Neural crest cell (in vitro differentiated cells): ENCODE data around the gene ABCB1. TPM values are rescaled to one million over a fixed set of nuclear protein-coding genes. Genes with fewer than 3 reads are reported as not detected.

ENCODE experiments used
- DNase-seq: peaks from one replicate; pipeline ENCODE4 v3.0.0; 2021; ENCODE audit warnings: low read depth, mixed read lengths, low spot score
- H3K27ac Mint-ChIP-seq: one replicate; pipeline ENCODE4 v1.8.0; 2021; ENCODE audit warnings: mild to moderate bottlenecking, mixed read lengths; ENCODE audit not compliant: unreplicated experiment
- H3K27me3 Mint-ChIP-seq: 2 replicates; pipeline ENCODE4 v1.8.0; 2021; ENCODE audit warnings: low read depth, mild to moderate bottlenecking, mixed read lengths
- H3K36me3 Mint-ChIP-seq: 2 replicates; pipeline ENCODE4 v1.8.0; 2021; ENCODE audit warnings: low read depth, mild to moderate bottlenecking, mixed read lengths
- H3K4me1 Mint-ChIP-seq: 2 replicates; pipeline ENCODE4 v1.8.0; 2021; ENCODE audit warnings: mixed read lengths
- H3K4me3 Mint-ChIP-seq: one replicate; pipeline ENCODE4 v1.8.0; 2021; ENCODE audit warnings: mild to moderate bottlenecking, mixed read lengths
- H3K9me3 Mint-ChIP-seq: 2 replicates; pipeline ENCODE4 v1.8.0; 2021; ENCODE audit warnings: mixed read lengths
- total RNA-seq: library from RNA; stranded (reverse); gene quantifications from 2 replicates; pipeline ENCODE4 v1.2.1, GENCODE V29; 2021
- TF ChIP-seq, protein P1 (sequence below): fragments of 200-600 bp; sonication (generic); conservative IDR thresholded peaks from 2 replicates; pipeline ENCODE4 v1.5.0; 2021; ENCODE audit warnings: antibody characterized with exemption, mild to moderate bottlenecking

ABCB1 gene
- total RNA-seq, 1 donor from 2014 or later = 5.6 TPM

DNA sequence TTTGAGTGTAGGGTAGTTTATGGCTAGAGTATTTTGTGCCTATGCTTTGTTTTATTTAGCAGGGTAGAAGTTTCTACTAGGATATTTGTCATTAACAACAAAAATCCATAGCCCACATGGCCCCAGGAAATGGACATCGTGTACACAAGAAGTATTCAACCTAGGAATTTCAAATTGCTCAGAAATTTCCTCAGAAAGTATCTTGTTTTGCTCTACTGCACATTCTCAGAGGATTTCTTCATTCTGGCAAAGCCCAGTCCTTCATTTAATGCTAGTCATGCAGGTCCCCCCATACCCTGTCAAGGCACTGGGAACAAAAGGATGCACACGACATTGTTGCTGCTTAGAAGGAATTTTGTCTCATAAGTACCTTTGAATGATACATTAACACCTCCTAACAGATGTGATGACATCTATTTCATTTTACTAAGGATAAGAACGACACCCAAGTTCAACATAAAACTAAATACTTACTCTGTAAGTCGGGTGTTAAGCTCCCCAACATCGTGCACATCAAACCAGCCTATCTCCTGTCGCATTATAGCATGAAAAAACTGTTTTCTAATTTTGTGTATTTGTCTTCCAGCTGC, 34.3 kb downstream of the ABCB1 start:
- no peak for DNase-seq
- no peaks in the 10 kb centered on the region for H3K36me3 Mint-ChIP-seq
- H3K9me3 Mint-ChIP-seq = no peaks in the 10 kb centered on the region
- no peak overlapping the region for H3K27ac Mint-ChIP-seq
- H3K27me3 Mint-ChIP-seq = no peaks in the 10 kb centered on the region
- no peaks in the 10 kb centered on the region for H3K4me1 Mint-ChIP-seq
- no peak overlapping the region for H3K4me3 Mint-ChIP-seq
- TF ChIP-seq, protein P1, sequence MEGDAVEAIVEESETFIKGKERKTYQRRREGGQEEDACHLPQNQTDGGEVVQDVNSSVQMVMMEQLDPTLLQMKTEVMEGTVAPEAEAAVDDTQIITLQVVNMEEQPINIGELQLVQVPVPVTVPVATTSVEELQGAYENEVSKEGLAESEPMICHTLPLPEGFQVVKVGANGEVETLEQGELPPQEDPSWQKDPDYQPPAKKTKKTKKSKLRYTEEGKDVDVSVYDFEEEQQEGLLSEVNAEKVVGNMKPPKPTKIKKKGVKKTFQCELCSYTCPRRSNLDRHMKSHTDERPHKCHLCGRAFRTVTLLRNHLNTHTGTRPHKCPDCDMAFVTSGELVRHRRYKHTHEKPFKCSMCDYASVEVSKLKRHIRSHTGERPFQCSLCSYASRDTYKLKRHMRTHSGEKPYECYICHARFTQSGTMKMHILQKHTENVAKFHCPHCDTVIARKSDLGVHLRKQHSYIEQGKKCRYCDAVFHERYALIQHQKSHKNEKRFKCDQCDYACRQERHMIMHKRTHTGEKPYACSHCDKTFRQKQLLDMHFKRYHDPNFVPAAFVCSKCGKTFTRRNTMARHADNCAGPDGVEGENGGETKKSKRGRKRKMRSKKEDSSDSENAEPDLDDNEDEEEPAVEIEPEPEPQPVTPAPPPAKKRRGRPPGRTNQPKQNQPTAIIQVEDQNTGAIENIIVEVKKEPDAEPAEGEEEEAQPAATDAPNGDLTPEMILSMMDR = no peak

DNA sequence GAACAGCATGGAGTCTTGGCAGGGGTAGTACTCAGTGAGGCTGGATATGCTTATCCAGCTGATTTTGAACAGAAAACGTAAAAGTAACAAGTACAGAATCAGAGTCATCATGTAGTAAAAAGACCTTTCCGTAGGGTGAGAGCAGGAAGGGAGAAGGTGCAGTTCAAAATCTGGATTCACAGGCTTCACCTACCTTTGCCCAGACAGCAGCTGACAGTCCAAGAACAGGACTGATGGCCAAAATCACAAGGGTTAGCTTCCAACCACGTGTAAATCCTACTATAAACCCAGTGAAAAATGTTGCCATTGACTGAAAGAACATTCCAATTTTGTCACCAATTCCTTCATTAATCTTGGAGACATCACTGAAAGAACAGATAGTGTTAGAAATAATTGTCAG, 34.8 kb downstream of the ABCB1 start:
- TF ChIP-seq, protein P1 = no peak
- DNase-seq = no peak
- no peak overlapping the region for H3K27ac Mint-ChIP-seq
- H3K4me3 Mint-ChIP-seq = no peak overlapping the region
- no peaks in the 10 kb centered on the region for H3K36me3 Mint-ChIP-seq
- no peaks in the 10 kb centered on the region for H3K9me3 Mint-ChIP-seq
- no peaks in the 10 kb centered on the region for H3K4me1 Mint-ChIP-seq
- no peaks in the 10 kb centered on the region for H3K27me3 Mint-ChIP-seq

DNA sequence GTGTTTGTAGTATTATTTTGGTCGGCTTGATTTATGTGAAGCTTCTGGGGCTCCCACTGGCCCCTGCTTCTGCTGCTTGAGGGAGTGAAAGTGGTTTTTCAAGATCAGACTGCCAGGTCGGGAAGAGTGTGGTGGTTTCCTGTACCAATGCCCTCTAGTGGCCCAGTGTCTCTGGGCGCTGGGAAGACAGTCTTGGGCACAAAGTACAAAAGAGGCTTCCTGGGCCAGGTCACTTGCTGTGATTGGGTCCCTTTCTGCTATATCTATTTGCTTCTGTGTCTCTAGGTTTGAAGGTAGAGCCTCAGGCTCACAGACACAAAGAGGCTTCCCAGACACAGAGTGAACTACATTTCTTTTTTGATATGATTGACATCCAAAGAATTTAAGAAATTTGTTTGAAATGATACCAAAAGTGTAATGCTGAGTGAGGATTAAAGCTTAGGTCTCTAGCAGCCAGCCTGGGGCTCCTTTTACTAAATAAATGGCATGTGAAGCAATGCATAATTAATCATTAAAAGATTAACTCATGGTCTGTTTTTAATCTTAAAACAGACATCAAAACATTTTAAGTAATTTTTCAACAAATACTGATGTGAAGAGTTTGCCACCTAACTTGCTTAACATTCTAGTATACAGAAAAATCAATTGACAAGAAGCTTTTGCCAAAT, 36.3 kb downstream of the ABCB1 start:
- Mint-ChIP-seq H3K9me3 (no peaks in the 10 kb centered on the region), H3K27me3 (no peaks in the 10 kb centered on the region), H3K4me1 (no peaks in the 10 kb centered on the region), H3K36me3 (no peaks in the 10 kb centered on the region), H3K27ac (no peak overlapping the region), H3K4me3 (no peak overlapping the region)
- peak; percentile 1 for DNase-seq
- TF ChIP-seq, protein P1 = peak; percentile 60

DNA sequence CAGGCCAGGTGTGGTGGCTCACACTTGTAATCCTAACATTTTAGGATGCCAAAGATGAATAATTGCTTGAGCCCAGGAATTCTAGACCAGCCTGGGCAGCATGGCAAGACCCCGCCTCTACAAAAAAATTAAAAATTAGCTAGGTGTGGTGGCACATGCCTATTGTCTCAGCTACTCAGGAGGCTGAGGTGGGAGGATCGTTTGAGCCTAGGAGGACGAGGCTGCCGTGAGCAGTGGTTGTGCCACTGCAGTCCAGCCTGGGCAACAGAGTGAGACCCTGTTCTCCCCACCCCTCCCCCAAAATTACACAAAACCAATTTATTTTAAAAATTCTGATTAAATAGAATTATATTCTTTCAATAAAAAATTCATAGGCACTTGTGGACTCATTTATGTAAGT, 39.0 kb downstream of the ABCB1 start:
- no peak overlapping the region for H3K4me3 Mint-ChIP-seq
- no peak for DNase-seq
- no peaks in the 10 kb centered on the region for H3K4me1 Mint-ChIP-seq
- H3K9me3 Mint-ChIP-seq = no peaks in the 10 kb centered on the region
- no peak overlapping the region for H3K27ac Mint-ChIP-seq
- H3K36me3 Mint-ChIP-seq = no peaks in the 10 kb centered on the region
- TF ChIP-seq, protein P1 = no peak
- no peaks in the 10 kb centered on the region for H3K27me3 Mint-ChIP-seq

DNA sequence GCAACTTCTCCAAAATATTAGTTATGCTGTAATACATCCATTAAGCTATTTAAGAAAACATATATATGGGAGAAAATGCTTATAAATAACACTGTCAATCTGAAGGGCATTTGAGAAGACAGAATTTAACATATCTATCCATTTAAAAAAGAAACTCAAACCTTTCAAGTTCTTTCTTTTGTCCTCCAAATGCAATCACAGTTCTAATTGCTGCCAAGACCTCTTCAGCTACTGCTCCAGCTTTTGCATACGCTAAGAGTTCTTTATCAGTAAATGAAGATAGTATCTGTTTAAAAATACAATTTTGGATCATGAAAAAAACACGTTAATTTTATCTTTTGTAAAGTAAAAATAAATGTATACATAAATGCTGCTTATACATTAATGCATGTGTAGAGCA, 39.6 kb downstream of the ABCB1 start:
- Mint-ChIP-seq H3K27ac (no peak overlapping the region), H3K36me3 (no peaks in the 10 kb centered on the region)
- TF ChIP-seq, protein P1 = no peak

More for the DNA sequence above, 39.6 kb downstream of the ABCB1 start:
- Mint-ChIP-seq H3K4me1 (no peaks in the 10 kb centered on the region), H3K4me3 (no peak overlapping the region), H3K9me3 (no peaks in the 10 kb centered on the region), H3K27me3 (no peaks in the 10 kb centered on the region)
- no peak for DNase-seq
